ENCODE data around the gene KYNU.

KYNU gene

GRCh38 chr2:142967060-142967459 is 89.6 kb downstream of the KYNU start:
- H3K9ac ChIP-seq (ENCODE audit: low read length) = no peak overlapping the region

DNA sequence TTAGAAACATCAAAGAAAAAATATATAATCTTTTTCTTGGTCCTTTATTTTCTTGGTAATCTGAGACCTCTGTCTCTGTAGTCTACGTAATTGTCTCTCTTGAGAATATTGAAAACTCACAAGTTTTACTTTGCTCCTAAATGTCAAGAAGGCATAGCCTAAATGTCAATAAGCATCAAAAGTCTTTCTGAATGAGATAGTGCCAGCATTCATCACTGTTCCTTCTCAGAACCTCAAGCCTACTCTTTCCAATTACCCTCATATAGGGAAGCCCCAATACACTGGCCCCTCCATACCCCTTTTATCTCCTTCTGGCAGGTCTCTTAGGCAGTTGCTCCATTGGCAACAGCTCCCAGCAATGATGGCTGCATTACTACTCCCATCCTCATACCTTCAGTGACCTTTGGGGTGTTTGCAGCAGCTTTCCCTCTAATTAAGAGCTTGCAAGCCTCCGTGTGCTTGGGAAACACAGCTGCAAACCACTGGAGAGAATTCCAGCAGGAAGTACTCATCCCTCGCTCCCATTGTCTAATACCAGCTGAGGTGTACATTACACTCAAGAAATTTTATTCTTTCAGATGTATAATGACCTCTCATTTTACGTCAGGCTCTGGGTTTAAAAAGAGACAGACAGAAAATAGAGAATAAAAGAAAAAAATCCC is 95.8 kb downstream of the KYNU start:
- Histone ChIP-seq H3K18ac (ENCODE audit: low read length) (no peak overlapping the region), H3K4ac (ENCODE audit: low read depth, low read length) (no peak overlapping the region), H2BK120ac (ENCODE audit: insufficient read depth, low read length, poor library complexity) (peak overlapping the region; percentile 62), H4K12ac (ENCODE audit: low read depth, low read length) (no peak overlapping the region), H3K27me3 (ENCODE audit: insufficient read depth, low read length) (no peaks in the 10 kb centered on the region), H3K4me3 (ENCODE audit: low read depth, low read length) (no peak overlapping the region), H2BK12ac (ENCODE audit: low read length) (no peak overlapping the region), H3K4me1 (ENCODE audit: control insufficient read depth in 1 of 2, insufficient read depth in 2 of 2, low read length in 2 of 2) (peaks cover 4 to 12% of the 10 kb centered on the region in 2 experiments), H3K79me1 (ENCODE audit: low read length) (peaks cover 10% of the 10 kb centered on the region), H2BK5ac (ENCODE audit: low read depth, low read length, poor library complexity) (no peak overlapping the region), H3K14ac (ENCODE audit: low read length) (no peak overlapping the region), H4K8ac (ENCODE audit: low read depth, low read length) (no peak overlapping the region), H3K27ac (ENCODE audit: low read depth, low read length) (peak overlapping the region; percentile 13), H2AK5ac (ENCODE audit: low read length) (no peak overlapping the region), H3K4me2 (ENCODE audit: low read length) (no peak overlapping the region), H3K23ac (ENCODE audit: low read length) (no peak overlapping the region), H3K9ac (ENCODE audit: low read length) (no peak overlapping the region), H3K79me2 (ENCODE audit: control insufficient read depth, insufficient read depth, low read length, poor library complexity) (no peaks in the 10 kb centered on the region), H4K91ac (ENCODE audit: low read depth, low read length) (no peak overlapping the region), H2AFZ (ENCODE audit: insufficient read depth, low read length, poor library complexity) (no peak overlapping the region), H3K36me3 (ENCODE audit: control insufficient read depth in 1 of 2, insufficient read depth in 2 of 2, low read length in 2 of 2) (no peaks in the 10 kb centered on the region), H3K9me3 (ENCODE audit: insufficient read depth, low read depth, low read length) (no peaks in the 10 kb centered on the region)
- WGBS (ENCODE audit: extremely low coverage, insufficient coverage, insufficient read length) = no CpG with 5 or more reads among the region's 4 CpGs
- DNase-seq = peak in 1 of 2 donors; percentile 26

More at GRCh38 chr2:142967060-142967459, 89.6 kb downstream of the KYNU start:
- Histone ChIP-seq H3K4ac (ENCODE audit: low read depth, low read length) (no peak overlapping the region), H3K4me2 (ENCODE audit: low read length) (no peak overlapping the region), H3K27me3 (ENCODE audit: insufficient read depth, low read length) (no peaks in the 10 kb centered on the region), H4K12ac (ENCODE audit: low read depth, low read length) (no peak overlapping the region), H3K4me3 (ENCODE audit: low read depth, low read length) (no peak overlapping the region), H3K36me3 (ENCODE audit: control insufficient read depth in 1 of 2, insufficient read depth in 2 of 2, low read length in 2 of 2) (no peaks in the 10 kb centered on the region), H3K9me3 (ENCODE audit: insufficient read depth, low read depth, low read length) (no peaks in the 10 kb centered on the region), H2BK120ac (ENCODE audit: insufficient read depth, low read length, poor library complexity) (no peak overlapping the region), H3K23ac (ENCODE audit: low read length) (no peak overlapping the region), H2BK12ac (ENCODE audit: low read length) (no peak overlapping the region), H3K79me1 (ENCODE audit: low read length) (no peaks in the 10 kb centered on the region), H3K18ac (ENCODE audit: low read length) (no peak overlapping the region), H4K8ac (ENCODE audit: low read depth, low read length) (no peak overlapping the region), H3K79me2 (ENCODE audit: control insufficient read depth, insufficient read depth, low read length, poor library complexity) (no peaks in the 10 kb centered on the region), H4K91ac (ENCODE audit: low read depth, low read length) (no peak overlapping the region), H2AK5ac (ENCODE audit: low read length) (no peak overlapping the region), H3K4me1 (ENCODE audit: control insufficient read depth in 1 of 2, insufficient read depth in 2 of 2, low read length in 2 of 2) (no peaks in the 10 kb centered on the region), H2AFZ (ENCODE audit: insufficient read depth, low read length, poor library complexity) (no peak overlapping the region), H3K27ac (ENCODE audit: low read depth, low read length) (no peak overlapping the region), H3K14ac (ENCODE audit: low read length) (no peak overlapping the region), H2BK5ac (ENCODE audit: low read depth, low read length, poor library complexity) (no peak overlapping the region)
- DNase-seq = no peak
- WGBS (ENCODE audit: extremely low coverage, insufficient coverage, insufficient read length) = no CpG with 5 or more reads among the region's 1 CpG

GRCh38 chr2:142973822-142974207 is 96.4 kb downstream of the KYNU start:
- Histone ChIP-seq H3K23ac (ENCODE audit: low read length) (no peak overlapping the region), H3K9me3 (ENCODE audit: insufficient read depth, low read depth, low read length) (no peaks in the 10 kb centered on the region), H3K79me2 (ENCODE audit: control insufficient read depth, insufficient read depth, low read length, poor library complexity) (no peaks in the 10 kb centered on the region), H3K4me2 (ENCODE audit: low read length) (peak overlapping the region; percentile 39), H3K27me3 (ENCODE audit: insufficient read depth, low read length) (no peaks in the 10 kb centered on the region), H3K18ac (ENCODE audit: low read length) (no peak overlapping the region), H2BK120ac (ENCODE audit: insufficient read depth, low read length, poor library complexity) (peak overlapping the region; percentile 15), H4K91ac (ENCODE audit: low read depth, low read length) (peak overlapping the region; percentile 4), H4K12ac (ENCODE audit: low read depth, low read length) (no peak overlapping the region), H3K4me3 (ENCODE audit: low read depth, low read length) (no peak overlapping the region), H3K27ac (ENCODE audit: low read depth, low read length) (peak overlapping the region; percentile 83), H2AFZ (ENCODE audit: insufficient read depth, low read length, poor library complexity) (no peak overlapping the region), H2AK5ac (ENCODE audit: low read length) (no peak overlapping the region), H2BK12ac (ENCODE audit: low read length) (no peak overlapping the region), H3K4me1 (ENCODE audit: control insufficient read depth in 1 of 2, insufficient read depth in 2 of 2, low read length in 2 of 2) (peaks cover 4 to 12% of the 10 kb centered on the region in 2 experiments), H2BK5ac (ENCODE audit: low read depth, low read length, poor library complexity) (no peak overlapping the region), H3K9ac (ENCODE audit: low read length) (no peak overlapping the region), H3K79me1 (ENCODE audit: low read length) (peaks cover 10% of the 10 kb centered on the region), H4K8ac (ENCODE audit: low read depth, low read length) (no peak overlapping the region), H3K14ac (ENCODE audit: low read length) (no peak overlapping the region), H3K4ac (ENCODE audit: low read depth, low read length) (no peak overlapping the region), H3K36me3 (ENCODE audit: control insufficient read depth in 1 of 2, insufficient read depth in 2 of 2, low read length in 2 of 2) (no peaks in the 10 kb centered on the region)
- DNase-seq = peak in 1 of 2 donors; percentile 8
- no CpG with 5 or more reads among the region's 4 CpGs for WGBS (ENCODE audit: extremely low coverage, insufficient coverage, insufficient read length)

GRCh38 chr2:142974288-142975024 is 97.0 kb downstream of the KYNU start:
- H3K9ac ChIP-seq (ENCODE audit: low read length) = no peak overlapping the region
- peak overlapping the region; percentile 69 for H2BK5ac ChIP-seq (ENCODE audit: low read depth, low read length, poor library complexity)
- no peak overlapping the region for H2AFZ ChIP-seq (ENCODE audit: insufficient read depth, low read length, poor library complexity)
- H3K79me1 ChIP-seq (ENCODE audit: low read length) = peaks cover 10% of the 10 kb centered on the region
- H2AK5ac ChIP-seq (ENCODE audit: low read length) = no peak overlapping the region
- no peaks in the 10 kb centered on the region for H3K9me3 ChIP-seq (ENCODE audit: insufficient read depth, low read depth, low read length)
- WGBS (ENCODE audit: extremely low coverage, insufficient coverage, insufficient read length) = no CpG with 5 or more reads among the region's 3 CpGs
- peaks cover 4 to 12% of the 10 kb centered on the region in 2 experiments for H3K4me1 ChIP-seq (ENCODE audit: control insufficient read depth in 1 of 2, insufficient read depth in 2 of 2, low read length in 2 of 2)
- H3K4me3 ChIP-seq (ENCODE audit: low read depth, low read length) = no peak overlapping the region
- no peaks in the 10 kb centered on the region for H3K27me3 ChIP-seq (ENCODE audit: insufficient read depth, low read length)
- H3K14ac ChIP-seq (ENCODE audit: low read length) = no peak overlapping the region
- H3K23ac ChIP-seq (ENCODE audit: low read length) = no peak overlapping the region
- H4K8ac ChIP-seq (ENCODE audit: low read depth, low read length) = peak overlapping the region; percentile 36
- H3K18ac ChIP-seq (ENCODE audit: low read length) = no peak overlapping the region
- H3K36me3 ChIP-seq (ENCODE audit: control insufficient read depth in 1 of 2, insufficient read depth in 2 of 2, low read length in 2 of 2) = no peaks in the 10 kb centered on the region
- H3K4me2 ChIP-seq (ENCODE audit: low read length) = peak overlapping the region; percentile 39
- H4K12ac ChIP-seq (ENCODE audit: low read depth, low read length) = no peak overlapping the region
- peak overlapping the region; percentile 61 for H2BK120ac ChIP-seq (ENCODE audit: insufficient read depth, low read length, poor library complexity)
- peak overlapping the region; percentile 77 for H4K91ac ChIP-seq (ENCODE audit: low read depth, low read length)
- H2BK12ac ChIP-seq (ENCODE audit: low read length) = peak overlapping the region; percentile 77
- peak overlapping the region; percentile 83 for H3K27ac ChIP-seq (ENCODE audit: low read depth, low read length)
- H3K79me2 ChIP-seq (ENCODE audit: control insufficient read depth, insufficient read depth, low read length, poor library complexity) = no peaks in the 10 kb centered on the region
- H3K4ac ChIP-seq (ENCODE audit: low read depth, low read length) = no peak overlapping the region
- peak; percentile 61 to 86 for DNase-seq
